Measurements from ENCODE around the gene USF1. TPM values are rescaled to one million over a fixed set of nuclear protein-coding genes. Genes with fewer than 3 reads are reported as not detected.

The USF1 gene
- total RNA-seq, 2 experiments from 2014 or later, result 93.5 to 99.1 TPM

DNA sequence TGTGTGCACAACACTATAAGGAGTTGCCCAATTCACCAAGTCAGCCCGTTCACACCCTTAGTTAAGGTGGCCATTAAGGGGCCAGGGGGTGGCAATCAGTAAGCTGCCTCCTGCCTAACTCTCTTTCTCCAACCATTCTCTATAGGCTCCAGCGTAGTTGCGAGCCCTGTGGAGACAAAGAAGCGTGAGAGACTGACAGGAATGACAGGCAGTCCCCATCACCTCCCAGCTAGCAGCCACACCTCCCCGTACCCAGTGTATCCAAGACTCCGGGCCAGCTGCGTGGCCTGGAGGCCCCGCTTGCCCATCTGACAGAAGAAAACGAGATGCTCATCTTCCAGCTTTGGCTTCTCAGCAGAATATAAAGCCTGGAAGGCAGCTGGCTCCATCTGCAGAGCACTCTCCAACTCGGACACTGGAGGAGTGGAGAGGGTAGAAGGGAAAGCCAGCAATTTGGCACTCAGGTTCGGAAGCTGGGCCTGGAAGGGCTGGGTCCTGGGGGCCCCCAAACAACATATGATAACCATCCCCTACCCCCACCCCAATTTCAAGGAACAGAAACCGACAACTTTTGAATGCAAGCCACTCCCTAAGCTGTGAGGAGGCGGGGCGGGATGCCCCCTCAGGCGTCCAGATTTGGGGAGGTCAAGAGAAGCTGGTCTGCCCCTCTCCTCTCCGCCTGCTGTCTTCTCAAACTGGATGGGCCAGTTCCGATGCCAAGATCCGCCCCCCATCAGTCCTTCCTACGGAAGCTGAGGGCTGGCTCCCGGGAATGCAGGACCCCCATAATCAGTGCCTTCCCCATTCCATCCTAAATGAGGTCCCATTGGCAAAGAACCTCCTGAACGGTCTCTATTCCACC lies 7.9 kb downstream of the USF1 start:
- Histone ChIP-seq H3K27me3 (ENCODE audit: control insufficient read depth in 1 of 2, insufficient read depth in 2 of 2, low read length in 2 of 2) (no peaks in the 10 kb centered on the region), H3K36me3 (ENCODE audit: insufficient read depth, low read length) (peaks cover 36% of the 10 kb centered on the region), H3K27ac (ENCODE audit: low read depth in 1 of 2, low read length in 2 of 2) (peak overlapping the region; percentile 86 to 88), H3K9me3 (ENCODE audit: control insufficient read depth in 1 of 2, insufficient read depth in 1 of 2, low read length in 2 of 2) (no peaks in the 10 kb centered on the region), H3K4me3 (ENCODE audit: low read length) (peak overlapping the region; percentile 99), H3K4me1 (ENCODE audit: insufficient read depth, low read length) (peaks cover 49% of the 10 kb centered on the region)
- ChIA-PET POLR2A (interaction anchor here (0.7 to 5.0 kb wide), 10 partner anchors 9 to 128 kb away, joined by 3 to 66 read pairs (median 6); partner anchors contain the start of genes ARHGAP30, DEDD, F11R and KLHDC9), CTCF (interaction anchor here (1.2 to 6.6 kb wide), 6 partner anchors 17 to 61 kb away, joined by 3 to 66 read pairs (median 8); partner anchors contain the start of genes ARHGAP30, F11R and KLHDC9)
- intact Hi-C loops (cut with DNase I, micrococcal nuclease), result loop anchor here in 1 of 2 experiments (2.0 to 5.0 kb wide), 2 partner anchors 17 to 41 kb away; partner anchors contain the start of gene F11R
- Mint-ChIP-seq H3K4me1 (ENCODE audit: low read depth) (peaks cover 36% of the 10 kb centered on the region), H3K4me3 (peak overlapping the region; percentile 88), H3K27me3 (no peaks in the 10 kb centered on the region), H3K27ac (peak overlapping the region; percentile 91), H3K36me3 (ENCODE audit: low read depth) (peaks cover 44% of the 10 kb centered on the region), H3K9me3 (no peaks in the 10 kb centered on the region)
- DNase-seq (no peak), ATAC-seq (ENCODE audit: poor library complexity) (no peak)
- TF ChIP-seq, protein P1, sequence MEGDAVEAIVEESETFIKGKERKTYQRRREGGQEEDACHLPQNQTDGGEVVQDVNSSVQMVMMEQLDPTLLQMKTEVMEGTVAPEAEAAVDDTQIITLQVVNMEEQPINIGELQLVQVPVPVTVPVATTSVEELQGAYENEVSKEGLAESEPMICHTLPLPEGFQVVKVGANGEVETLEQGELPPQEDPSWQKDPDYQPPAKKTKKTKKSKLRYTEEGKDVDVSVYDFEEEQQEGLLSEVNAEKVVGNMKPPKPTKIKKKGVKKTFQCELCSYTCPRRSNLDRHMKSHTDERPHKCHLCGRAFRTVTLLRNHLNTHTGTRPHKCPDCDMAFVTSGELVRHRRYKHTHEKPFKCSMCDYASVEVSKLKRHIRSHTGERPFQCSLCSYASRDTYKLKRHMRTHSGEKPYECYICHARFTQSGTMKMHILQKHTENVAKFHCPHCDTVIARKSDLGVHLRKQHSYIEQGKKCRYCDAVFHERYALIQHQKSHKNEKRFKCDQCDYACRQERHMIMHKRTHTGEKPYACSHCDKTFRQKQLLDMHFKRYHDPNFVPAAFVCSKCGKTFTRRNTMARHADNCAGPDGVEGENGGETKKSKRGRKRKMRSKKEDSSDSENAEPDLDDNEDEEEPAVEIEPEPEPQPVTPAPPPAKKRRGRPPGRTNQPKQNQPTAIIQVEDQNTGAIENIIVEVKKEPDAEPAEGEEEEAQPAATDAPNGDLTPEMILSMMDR (IDR thresholded peaks at IDR 0.05), result no peak

DNA sequence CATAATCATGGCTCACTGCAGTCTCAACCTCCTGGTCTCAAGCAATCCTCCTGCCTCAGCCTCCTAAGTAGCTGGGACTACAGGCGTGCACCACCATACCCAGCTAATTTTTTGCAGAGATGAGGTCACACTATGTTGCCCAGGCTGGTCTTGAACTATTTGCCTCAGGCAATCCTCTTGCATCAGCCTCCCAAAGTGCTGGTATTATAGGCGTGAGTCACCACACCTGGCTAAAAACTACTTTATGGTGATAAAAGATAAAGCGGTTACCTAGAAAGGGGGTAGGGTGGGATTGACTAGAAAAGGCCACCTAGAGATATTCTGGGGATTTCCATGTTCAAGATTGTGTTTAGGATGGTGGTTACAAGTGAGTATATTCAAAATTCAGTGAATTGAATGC lies 12.0 kb downstream of the USF1 start:
- Histone ChIP-seq H3K4me1 (ENCODE audit: insufficient read depth, low read length) (peaks cover 17% of the 10 kb centered on the region), H3K27me3 (ENCODE audit: control insufficient read depth in 1 of 2, insufficient read depth in 2 of 2, low read length in 2 of 2) (no peaks in the 10 kb centered on the region), H3K4me3 (ENCODE audit: low read length) (no peak overlapping the region), H3K27ac (ENCODE audit: low read depth in 1 of 2, low read length in 2 of 2) (no peak overlapping the region), H3K9me3 (ENCODE audit: control insufficient read depth in 1 of 2, insufficient read depth in 1 of 2, low read length in 2 of 2) (no peaks in the 10 kb centered on the region), H3K36me3 (ENCODE audit: insufficient read depth, low read length) (no peaks in the 10 kb centered on the region)
- TF ChIP-seq, protein P1 (IDR thresholded peaks at IDR 0.05), result no peak
- peaks cover 17% of the 10 kb centered on the region for H3K4me1 Mint-ChIP-seq (ENCODE audit: low read depth)
- no peak overlapping the region for H3K4me3 Mint-ChIP-seq
- DNase-seq, result no peak
- ChIA-PET POLR2A (interaction anchor here (1.3 kb wide), 1 partner anchor 12 kb away, joined by 5 read pairs; the partner anchor contains the start of gene USF1), CTCF (interaction anchor here (1.4 kb wide), 1 partner anchor 44 kb away, joined by 5 read pairs; no protein-coding TSS in a partner anchor)
- intact Hi-C loops (cut with DNase I, micrococcal nuclease), result no loop called here
- H3K36me3 Mint-ChIP-seq (ENCODE audit: low read depth), result peaks cover 4% of the 10 kb centered on the region
- H3K27ac Mint-ChIP-seq, result no peak overlapping the region
- ATAC-seq (ENCODE audit: poor library complexity), result no peak
- H3K9me3 Mint-ChIP-seq, result no peaks in the 10 kb centered on the region
- H3K27me3 Mint-ChIP-seq, result no peaks in the 10 kb centered on the region

DNA sequence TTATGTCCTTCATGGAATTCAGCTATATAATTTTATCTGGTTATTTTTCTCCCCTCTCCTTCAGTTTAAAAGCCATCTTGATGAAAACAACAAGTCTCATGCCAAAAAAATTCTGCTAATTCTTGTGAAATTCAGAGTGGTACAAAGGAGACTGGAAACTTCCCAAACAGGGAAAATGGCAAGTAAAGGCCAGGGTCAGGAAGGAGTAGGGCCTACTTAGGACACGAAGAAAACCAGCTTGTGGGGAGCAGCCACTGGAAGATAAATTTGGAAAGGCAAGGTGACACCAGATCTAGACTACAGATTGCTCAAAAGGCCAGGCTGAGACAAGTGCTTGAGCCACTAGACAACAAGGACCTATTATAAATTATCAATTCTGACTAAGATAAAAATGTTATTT lies 13.4 kb downstream of the USF1 start:
- Mint-ChIP-seq H3K27me3 (no peaks in the 10 kb centered on the region), H3K9me3 (no peaks in the 10 kb centered on the region), H3K36me3 (ENCODE audit: low read depth) (no peaks in the 10 kb centered on the region), H3K4me1 (ENCODE audit: low read depth) (peaks cover 10% of the 10 kb centered on the region), H3K4me3 (no peak overlapping the region), H3K27ac (no peak overlapping the region)
- TF ChIP-seq, protein P1 (IDR thresholded peaks at IDR 0.05), result no peak
- ChIA-PET CTCF (interaction anchor here (1.4 kb wide), 2 partner anchors 35 to 42 kb away, joined by 3 to 5 read pairs; no protein-coding TSS in a partner anchor), POLR2A (interaction anchor here (0.6 to 1.4 kb wide), 4 partner anchors 11 to 366 kb away, joined by 3 to 6 read pairs (median 4); partner anchors contain the start of genes ARHGAP30, F11R and USF1)
- no peak overlapping the region for H3K4me3 ChIP-seq (ENCODE audit: low read length)
- no peak overlapping the region for H3K27ac ChIP-seq (ENCODE audit: low read depth in 1 of 2, low read length in 2 of 2)
- intact Hi-C loops (cut with DNase I, micrococcal nuclease), result no loop called here
- peaks cover 5% of the 10 kb centered on the region for H3K4me1 ChIP-seq (ENCODE audit: insufficient read depth, low read length)
- H3K36me3 ChIP-seq (ENCODE audit: insufficient read depth, low read length), result no peaks in the 10 kb centered on the region
- no peaks in the 10 kb centered on the region for H3K27me3 ChIP-seq (ENCODE audit: control insufficient read depth in 1 of 2, insufficient read depth in 2 of 2, low read length in 2 of 2)
- ATAC-seq (ENCODE audit: poor library complexity) (no peak), DNase-seq (no peak)
- H3K9me3 ChIP-seq (ENCODE audit: control insufficient read depth in 1 of 2, insufficient read depth in 1 of 2, low read length in 2 of 2), result no peaks in the 10 kb centered on the region
